HG03196 (cell line): ENCODE results near the gene HOXB9.

Source experiments
- ATAC-seq: cut with Tn5 transposase; IDR thresholded peaks from one replicate; pipeline ENCODE4 v1.9.1; 2021; ENCODE audit not compliant: unreplicated experiment

HOXB9 gene

GRCh38 chr17:48624544-48625494, 1.3 kb downstream of the HOXB9 start:
- ATAC-seq = no peak

GRCh38 chr17:48624118-48624517, 2.0 kb downstream of the HOXB9 start:
- no peak for ATAC-seq

- no peak for ATAC-seq
Measured at GRCh38 chr17:48623583-48623982, 2.6 kb downstream of the HOXB9 start.

- no peak for ATAC-seq
Measured at GRCh38 chr17:48622857-48623256, 3.3 kb downstream of the HOXB9 start.

- no peak for ATAC-seq
Measured at GRCh38 chr17:48621410-48622392, 4.5 kb downstream of the HOXB9 start.

- no peak for ATAC-seq
Measured at GRCh38 chr17:48620461-48621139, 5.6 kb downstream of the HOXB9 start.

GRCh38 chr17:48619826-48620449, 6.2 kb downstream of the HOXB9 start:
- ATAC-seq = no peak

- ATAC-seq = no peak
Measured at GRCh38 chr17:48618256-48618896, 7.8 kb downstream of the HOXB9 start.

- no peak for ATAC-seq
Measured at GRCh38 chr17:48617471-48618255, 8.5 kb downstream of the HOXB9 start.

GRCh38 chr17:48616717-48617470, 9.3 kb downstream of the HOXB9 start:
- no peak for ATAC-seq

- ATAC-seq = no peak
Measured at GRCh38 chr17:48615963-48616716, 10.0 kb downstream of the HOXB9 start.

- no peak for ATAC-seq
Measured at GRCh38 chr17:48615047-48615962, 10.9 kb downstream of the HOXB9 start, which contains the start of gene HOXB8. TSS of gene HOXB8 (minus strand) at chr17:48615292. CDS start at chr17:48614704, 588 bp downstream.

- no peak for ATAC-seq
Measured at GRCh38 chr17:48613862-48614694, 12.1 kb downstream of the HOXB9 start.

GRCh38 chr17:48612854-48613691, 13.1 kb downstream of the HOXB9 start:
- no peak for ATAC-seq

- ATAC-seq = no peak
Measured at GRCh38 chr17:48612456-48612853, 13.7 kb downstream of the HOXB9 start.
